DND-41 (cell line): Measurements from ENCODE around the gene SLC66A2.

ENCODE experiments used
- EZH2 ChIP-seq: IDR thresholded peaks from 3 replicates; pipeline ENCODE4 v1.6.1; 2012; ENCODE audit warnings: borderline replicate concordance, low read depth, mild to moderate bottlenecking, moderate library complexity, low read length, inconsistent platforms; ENCODE audit not compliant: severe bottlenecking
- TF ChIP-seq, protein P1 (sequence below): IDR thresholded peaks from 2 replicates; pipeline ENCODE4 v1.5.1; 2012; ENCODE audit warnings: borderline replicate concordance, low read length, moderate library complexity, mild to moderate bottlenecking; ENCODE audit not compliant: poor library complexity, severe bottlenecking; ENCODE audit errors: extremely low read depth

DNA sequence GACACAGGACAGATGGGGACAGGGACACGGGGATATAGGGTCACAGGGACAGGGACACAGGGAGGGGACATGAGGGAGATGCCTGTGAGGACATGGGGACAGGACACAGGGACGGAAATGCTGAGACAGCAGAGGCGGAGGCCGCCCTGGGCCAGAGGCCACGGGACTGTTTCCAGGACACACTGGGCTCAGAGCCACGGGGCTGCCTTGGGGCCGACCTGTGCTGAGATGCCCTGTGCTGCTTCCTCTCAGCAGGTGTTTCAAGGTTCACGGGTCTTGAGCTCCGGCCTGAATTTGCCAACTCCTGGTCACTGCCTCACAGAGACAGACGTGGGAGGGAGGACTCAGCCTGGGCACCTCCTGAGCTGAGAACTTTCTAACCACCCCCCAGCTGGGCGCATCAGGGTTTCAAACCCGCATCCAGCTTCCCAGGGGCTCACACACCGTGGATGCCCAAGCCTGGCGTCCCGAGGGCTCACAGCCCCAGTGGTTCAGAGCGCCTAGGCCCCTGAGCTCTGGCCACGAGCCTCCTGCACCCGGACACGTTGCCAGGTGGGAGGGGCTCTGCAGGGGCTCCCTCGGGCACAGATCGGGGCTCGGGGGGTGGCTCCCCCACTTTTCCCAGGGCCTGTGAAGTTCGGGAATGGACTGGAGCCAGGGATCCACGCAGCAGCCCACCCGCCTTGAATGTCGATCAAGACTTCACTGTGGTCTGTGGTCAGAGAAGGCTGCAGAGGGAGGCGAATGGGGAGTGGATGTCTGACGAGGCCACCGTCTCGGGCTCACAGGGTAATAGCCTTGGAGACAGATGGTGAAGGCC, 64.1 kb downstream of the SLC66A2 start:
- TF ChIP-seq, protein P1, sequence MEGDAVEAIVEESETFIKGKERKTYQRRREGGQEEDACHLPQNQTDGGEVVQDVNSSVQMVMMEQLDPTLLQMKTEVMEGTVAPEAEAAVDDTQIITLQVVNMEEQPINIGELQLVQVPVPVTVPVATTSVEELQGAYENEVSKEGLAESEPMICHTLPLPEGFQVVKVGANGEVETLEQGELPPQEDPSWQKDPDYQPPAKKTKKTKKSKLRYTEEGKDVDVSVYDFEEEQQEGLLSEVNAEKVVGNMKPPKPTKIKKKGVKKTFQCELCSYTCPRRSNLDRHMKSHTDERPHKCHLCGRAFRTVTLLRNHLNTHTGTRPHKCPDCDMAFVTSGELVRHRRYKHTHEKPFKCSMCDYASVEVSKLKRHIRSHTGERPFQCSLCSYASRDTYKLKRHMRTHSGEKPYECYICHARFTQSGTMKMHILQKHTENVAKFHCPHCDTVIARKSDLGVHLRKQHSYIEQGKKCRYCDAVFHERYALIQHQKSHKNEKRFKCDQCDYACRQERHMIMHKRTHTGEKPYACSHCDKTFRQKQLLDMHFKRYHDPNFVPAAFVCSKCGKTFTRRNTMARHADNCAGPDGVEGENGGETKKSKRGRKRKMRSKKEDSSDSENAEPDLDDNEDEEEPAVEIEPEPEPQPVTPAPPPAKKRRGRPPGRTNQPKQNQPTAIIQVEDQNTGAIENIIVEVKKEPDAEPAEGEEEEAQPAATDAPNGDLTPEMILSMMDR = no peak
- no peak for TF ChIP-seq EZH2
